ENCODE data around the gene EXO1. TPM values are rescaled to one million over a fixed set of nuclear protein-coding genes. Genes with fewer than 3 reads are reported as not detected.

Gene EXO1
- polyA plus RNA-seq, 1 of the 3 experiments (the other 2 are of a cell fraction): 3.9 TPM

DNA sequence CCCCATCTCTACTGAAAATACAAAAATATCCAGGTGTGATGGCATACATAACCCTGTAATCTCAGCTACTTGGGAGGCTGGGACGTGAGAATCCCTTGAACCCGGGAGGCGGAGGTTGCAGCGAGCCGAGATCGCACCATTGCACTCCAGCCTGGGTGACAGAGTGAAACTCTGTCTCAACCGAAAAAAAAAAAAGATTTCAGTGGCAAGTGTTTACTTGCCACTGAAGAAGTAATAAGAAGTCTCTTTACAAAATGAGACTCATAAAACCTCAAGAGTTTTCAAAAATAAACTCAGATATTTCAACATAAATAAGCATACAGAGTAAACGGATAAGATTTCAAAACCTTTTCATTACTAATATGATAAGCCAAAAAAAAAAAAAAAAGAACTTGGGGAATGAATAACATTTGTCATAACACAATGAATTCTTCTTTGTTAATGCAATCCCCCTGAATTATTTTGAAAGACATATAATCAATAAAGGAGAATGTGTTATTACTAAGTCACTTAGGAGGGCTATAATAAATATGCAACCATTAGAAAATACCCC is 34.2 kb upstream of the EXO1 start:
- H3K36me3 ChIP-seq (replicated peaks in 1 of 2; ENCODE audit: control insufficient read depth in 1 of 2, insufficient read depth in 2 of 2, low read length in 1 of 2): no peaks in the 10 kb centered on the region
- H3K27ac ChIP-seq (ENCODE audit: low read depth in 2 of 2, low read length in 1 of 2): no peak overlapping the region
- DNase-seq: no peak
- no peak overlapping the region for H3K4me2 ChIP-seq
- H3K9me3 ChIP-seq: no peaks in the 10 kb centered on the region
- H3K9me2 ChIP-seq: no peaks in the 10 kb centered on the region
- ChIA-PET POLR2A (no interaction called here), CTCF (no interaction called here)
- no peak overlapping the region for H3K4me3 ChIP-seq (ENCODE audit: low read depth in 2 of 2, low read length in 1 of 2)
- WGBS (ENCODE audit: low lambda C conversion rate): 80% methylated on average over 8 of the region's 8 CpGs
- no peaks in the 10 kb centered on the region for H3F3A ChIP-seq (replicated peaks; ENCODE audit: insufficient read depth)
- no peaks in the 10 kb centered on the region for H3K4me1 ChIP-seq (ENCODE audit: control insufficient read depth in 1 of 2, insufficient read depth in 2 of 2, low read depth in 1 of 2, low read length in 1 of 2)
- no peak overlapping the region for H3K9ac ChIP-seq
- H4K20me1 ChIP-seq (ENCODE audit: insufficient read depth): no peaks in the 10 kb centered on the region
- TF ChIP-seq SMC3 (IDR thresholded peaks at IDR 0.05; ENCODE audit: low read depth, low read length) (no peak), TCF12 (IDR thresholded peaks at IDR 0.05) (no peak), TEAD4 (IDR thresholded peaks at IDR 0.05; ENCODE audit: borderline replicate concordance, insufficient read depth) (no peak)
- TF ChIP-seq, protein P1, sequence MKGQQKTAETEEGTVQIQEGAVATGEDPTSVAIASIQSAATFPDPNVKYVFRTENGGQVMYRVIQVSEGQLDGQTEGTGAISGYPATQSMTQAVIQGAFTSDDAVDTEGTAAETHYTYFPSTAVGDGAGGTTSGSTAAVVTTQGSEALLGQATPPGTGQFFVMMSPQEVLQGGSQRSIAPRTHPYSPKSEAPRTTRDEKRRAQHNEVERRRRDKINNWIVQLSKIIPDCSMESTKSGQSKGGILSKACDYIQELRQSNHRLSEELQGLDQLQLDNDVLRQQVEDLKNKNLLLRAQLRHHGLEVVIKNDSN (IDR thresholded peaks at IDR 0.05; ENCODE audit: borderline replicate concordance, low read depth): no peak
- no peak overlapping the region for H2AFZ ChIP-seq (ENCODE audit: low read depth)
- H3K27me3 ChIP-seq (ENCODE audit: insufficient read depth): no peaks in the 10 kb centered on the region
- H3K79me2 ChIP-seq (ENCODE audit: insufficient read depth): no peaks in the 10 kb centered on the region

GRCh38 chr1:241816008-241816407 is 32.0 kb upstream of the EXO1 start:
- no peak overlapping the region for H3K9ac ChIP-seq
- H2AFZ ChIP-seq (ENCODE audit: low read depth): no peak overlapping the region
- H3K4me3 ChIP-seq (ENCODE audit: low read depth in 2 of 2, low read length in 1 of 2): no peak overlapping the region
- H3K27me3 ChIP-seq (ENCODE audit: insufficient read depth): no peaks in the 10 kb centered on the region
- H3F3A ChIP-seq (replicated peaks; ENCODE audit: insufficient read depth): no peaks in the 10 kb centered on the region
- no peaks in the 10 kb centered on the region for H4K20me1 ChIP-seq (ENCODE audit: insufficient read depth)
- ChIA-PET CTCF (interaction anchor here (1.0 to 2.7 kb wide), 3 partner anchors 9 to 246 kb away, joined by 3 to 10 read pairs (median 4); no protein-coding TSS in a partner anchor), POLR2A (no interaction called here)
- no peak for DNase-seq
- H3K27ac ChIP-seq (ENCODE audit: low read depth in 2 of 2, low read length in 1 of 2): no peak overlapping the region
- H3K79me2 ChIP-seq (ENCODE audit: insufficient read depth): no peaks in the 10 kb centered on the region
- H3K36me3 ChIP-seq (replicated peaks in 1 of 2; ENCODE audit: control insufficient read depth in 1 of 2, insufficient read depth in 2 of 2, low read length in 1 of 2): no peaks in the 10 kb centered on the region
- no peaks in the 10 kb centered on the region for H3K4me1 ChIP-seq (ENCODE audit: control insufficient read depth in 1 of 2, insufficient read depth in 2 of 2, low read depth in 1 of 2, low read length in 1 of 2)
- TF ChIP-seq REST (IDR thresholded peaks at IDR 0.05; ENCODE audit: low read depth, low read length): no peak
- 69% methylated on average over 6 of the region's 6 CpGs for WGBS (ENCODE audit: low lambda C conversion rate)
- no peaks in the 10 kb centered on the region for H3K9me3 ChIP-seq
- no peaks in the 10 kb centered on the region for H3K9me2 ChIP-seq
- H3K4me2 ChIP-seq: no peak overlapping the region

DNA sequence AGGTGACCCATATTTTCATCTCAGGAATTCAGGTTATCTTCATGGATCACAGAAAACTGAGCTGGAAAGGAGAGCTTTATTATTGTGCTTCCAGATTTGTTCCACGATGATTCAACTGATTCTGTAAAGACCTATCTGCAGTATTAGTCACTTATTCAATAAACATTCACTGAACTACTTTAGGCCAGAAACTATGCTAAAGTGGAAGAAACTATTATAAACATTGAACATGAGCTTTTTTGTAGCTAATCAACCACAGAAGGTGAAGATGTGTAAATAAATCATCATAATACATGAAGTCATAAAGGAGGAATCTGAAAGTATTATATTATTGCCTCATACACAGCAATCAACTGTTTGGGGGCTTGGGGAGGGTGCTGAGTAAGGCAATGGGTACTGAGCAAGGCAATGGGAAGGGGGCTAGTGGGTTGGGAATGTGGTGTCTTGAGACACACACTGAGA is 30.6 kb upstream of the EXO1 start:
- Histone ChIP-seq H3K36me3 (replicated peaks in 1 of 2; ENCODE audit: control insufficient read depth in 1 of 2, insufficient read depth in 2 of 2, low read length in 1 of 2) (no peaks in the 10 kb centered on the region), H3K4me1 (ENCODE audit: control insufficient read depth in 1 of 2, insufficient read depth in 2 of 2, low read depth in 1 of 2, low read length in 1 of 2) (no peaks in the 10 kb centered on the region), H2AFZ (ENCODE audit: low read depth) (no peak overlapping the region), H3K27ac (ENCODE audit: low read depth in 2 of 2, low read length in 1 of 2) (no peak overlapping the region), H3K9me3 (no peaks in the 10 kb centered on the region), H3K4me3 (ENCODE audit: low read depth in 2 of 2, low read length in 1 of 2) (no peak overlapping the region), H3K79me2 (ENCODE audit: insufficient read depth) (no peaks in the 10 kb centered on the region), H3K27me3 (ENCODE audit: insufficient read depth) (no peaks in the 10 kb centered on the region), H3K9ac (no peak overlapping the region), H3K4me2 (no peak overlapping the region), H3F3A (replicated peaks; ENCODE audit: insufficient read depth) (no peaks in the 10 kb centered on the region), H3K9me2 (no peaks in the 10 kb centered on the region), H4K20me1 (ENCODE audit: insufficient read depth) (no peaks in the 10 kb centered on the region)
- ChIA-PET CTCF (interaction anchor here (1.1 to 2.7 kb wide), 2 partner anchors 17 to 248 kb away, joined by 4 to 10 read pairs; no protein-coding TSS in a partner anchor), POLR2A (interaction anchor here (0.6 kb wide), 1 partner anchor 744 kb away, joined by 6 read pairs; no protein-coding TSS in a partner anchor)
- no peak for DNase-seq
- 40% methylated on average over 1 of the region's 1 CpG for WGBS (ENCODE audit: low lambda C conversion rate)
- no peak for TF ChIP-seq SMC3 (IDR thresholded peaks at IDR 0.05; ENCODE audit: low read depth, low read length)

Measured in SK-N-SH (cell line).